ENCODE results near the gene EPHB6.

The EPHB6 gene

GRCh38 chr7:142864980-142865747 is 10.3 kb downstream of the EPHB6 start:
- no peak for DNase-seq (ENCODE audit: low read depth in 1 of 2, low spot score in 1 of 2)
- no peak for TF ChIP-seq POLR2AphosphoS5 (IDR thresholded peaks at IDR 0.05; ENCODE audit: low read depth)
- no peak for TF ChIP-seq REST (IDR thresholded peaks at IDR 0.05; ENCODE audit: insufficient replicate concordance, low read depth)
- no peak for TF ChIP-seq CTCF (IDR thresholded peaks at IDR 0.05; ENCODE audit: insufficient read depth, low read length)
- no peaks in the 10 kb centered on the region for H3K27me3 ChIP-seq (ENCODE audit: insufficient read depth, poor library complexity, severe bottlenecking)

GRCh38 chr7:142865766-142866165 is 10.9 kb downstream of the EPHB6 start:
- Histone ChIP-seq H3K27ac (replicated peaks) (no peak overlapping the region), H3K4me3 (replicated peaks; ENCODE audit: insufficient read depth, low read length) (no peak overlapping the region), H3K27me3 (ENCODE audit: insufficient read depth, poor library complexity, severe bottlenecking) (no peaks in the 10 kb centered on the region)
- no peak for DNase-seq (ENCODE audit: low read depth in 1 of 2, low spot score in 1 of 2)
- TF ChIP-seq GABPA (IDR thresholded peaks at IDR 0.05; ENCODE audit: low read depth): no peak
- TF ChIP-seq REST (IDR thresholded peaks at IDR 0.05; ENCODE audit: insufficient replicate concordance, low read depth): no peak
- no peak for TF ChIP-seq SPI1 (IDR thresholded peaks at IDR 0.05; ENCODE audit: borderline replicate concordance, low read depth)
- no peak for TF ChIP-seq CTCF (IDR thresholded peaks at IDR 0.05; ENCODE audit: insufficient read depth, low read length)

More at GRCh38 chr7:142864980-142865747, 10.3 kb downstream of the EPHB6 start:
- Histone ChIP-seq H3K4me3 (replicated peaks; ENCODE audit: insufficient read depth, low read length) (no peak overlapping the region), H3K27ac (replicated peaks) (no peak overlapping the region)

DNA sequence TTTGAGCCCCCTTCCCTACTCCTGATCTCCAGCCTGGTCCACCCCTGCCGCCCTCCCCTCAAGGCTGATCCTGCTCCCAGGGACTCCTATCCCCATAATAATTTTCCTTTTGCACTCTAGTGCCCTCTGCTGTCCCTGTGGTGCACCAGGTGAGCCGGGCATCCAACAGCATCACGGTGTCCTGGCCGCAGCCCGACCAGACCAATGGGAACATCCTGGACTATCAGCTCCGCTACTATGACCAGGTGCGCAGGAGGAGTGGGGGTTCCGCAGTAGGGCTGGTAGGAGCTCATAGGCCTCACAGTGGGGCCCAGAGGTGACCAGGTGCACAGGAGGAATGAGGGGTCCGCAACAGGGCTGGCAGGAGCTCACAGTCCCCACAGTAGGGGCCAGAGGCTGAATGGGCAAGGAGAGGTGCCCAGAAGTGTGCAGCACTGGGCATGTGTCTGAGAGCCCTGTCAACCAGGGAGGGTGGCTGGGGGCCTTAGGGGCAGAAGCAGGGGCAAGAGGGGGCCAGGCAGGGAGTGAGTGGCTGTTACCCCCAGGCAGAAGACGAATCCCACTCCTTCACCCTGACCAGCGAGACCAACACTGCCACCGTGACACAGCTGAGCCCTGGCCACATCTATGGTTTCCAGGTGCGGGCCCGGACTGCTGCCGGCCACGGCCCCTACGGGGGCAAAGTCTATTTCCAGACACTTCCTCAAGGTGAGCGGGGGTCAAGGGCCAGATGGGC is 11.7 kb downstream of the EPHB6 start:
- peak; percentile 50 for TF ChIP-seq CTCF (IDR thresholded peaks at IDR 0.05; ENCODE audit: insufficient read depth, low read length)
- TF ChIP-seq SPI1 (IDR thresholded peaks at IDR 0.05; ENCODE audit: borderline replicate concordance, low read depth): no peak
- TF ChIP-seq REST (IDR thresholded peaks at IDR 0.05; ENCODE audit: insufficient replicate concordance, low read depth): no peak
- TF ChIP-seq POLR2AphosphoS5 (IDR thresholded peaks at IDR 0.05; ENCODE audit: low read depth): no peak
- Histone ChIP-seq H3K27me3 (ENCODE audit: insufficient read depth, poor library complexity, severe bottlenecking) (no peaks in the 10 kb centered on the region), H3K27ac (replicated peaks) (no peak overlapping the region), H3K4me3 (replicated peaks; ENCODE audit: insufficient read depth, low read length) (no peak overlapping the region)
- peak in 1 of 2 experiments; percentile 25 for DNase-seq (ENCODE audit: low read depth in 1 of 2, low spot score in 1 of 2)
